Testis (tissue), 2 donors: Measurements from ENCODE around the gene DST.

Experiments used
- POLR2A ChIP-seq: fragments of 450-650 bp; IDR thresholded peaks from one replicate; pipeline ENCODE4 v1.6.1; 2017; ENCODE audit warnings: antibody characterized with exemption, mild to moderate bottlenecking, moderate library complexity
- TF ChIP-seq, protein P1 (sequence below), 3 experiments: fragments of 450-650 bp in 2 of 3; fragments of 200-600 bp in 1 of 3; sonication (generic) in 1 of 3; IDR thresholded peaks; one replicate each; pipeline ENCODE4 v1.5.1; 2016 to 2019; ENCODE audit warnings: antibody characterized with exemption in 3 of 3, mild to moderate bottlenecking in 2 of 3, moderate library complexity in 1 of 3

DNA sequence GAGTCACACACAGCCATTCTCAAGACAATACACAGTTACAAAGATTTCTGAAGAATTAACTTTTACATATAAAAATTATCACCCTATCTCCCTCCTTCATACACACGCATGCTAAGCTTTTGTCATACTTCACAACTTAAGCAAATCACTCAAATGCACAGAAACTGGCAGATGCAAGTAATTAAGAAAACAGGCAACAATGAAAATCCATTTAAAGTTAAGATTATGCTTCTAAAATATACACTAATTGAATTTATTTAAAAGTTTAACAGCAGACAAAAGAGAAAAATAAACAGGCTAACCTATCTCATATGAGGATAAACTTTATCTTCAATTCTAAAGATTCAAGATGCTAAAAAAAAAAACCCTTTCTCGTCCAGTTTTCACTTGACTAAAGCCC is 68.4 kb downstream of the DST start:
- TF ChIP-seq, protein P1, sequence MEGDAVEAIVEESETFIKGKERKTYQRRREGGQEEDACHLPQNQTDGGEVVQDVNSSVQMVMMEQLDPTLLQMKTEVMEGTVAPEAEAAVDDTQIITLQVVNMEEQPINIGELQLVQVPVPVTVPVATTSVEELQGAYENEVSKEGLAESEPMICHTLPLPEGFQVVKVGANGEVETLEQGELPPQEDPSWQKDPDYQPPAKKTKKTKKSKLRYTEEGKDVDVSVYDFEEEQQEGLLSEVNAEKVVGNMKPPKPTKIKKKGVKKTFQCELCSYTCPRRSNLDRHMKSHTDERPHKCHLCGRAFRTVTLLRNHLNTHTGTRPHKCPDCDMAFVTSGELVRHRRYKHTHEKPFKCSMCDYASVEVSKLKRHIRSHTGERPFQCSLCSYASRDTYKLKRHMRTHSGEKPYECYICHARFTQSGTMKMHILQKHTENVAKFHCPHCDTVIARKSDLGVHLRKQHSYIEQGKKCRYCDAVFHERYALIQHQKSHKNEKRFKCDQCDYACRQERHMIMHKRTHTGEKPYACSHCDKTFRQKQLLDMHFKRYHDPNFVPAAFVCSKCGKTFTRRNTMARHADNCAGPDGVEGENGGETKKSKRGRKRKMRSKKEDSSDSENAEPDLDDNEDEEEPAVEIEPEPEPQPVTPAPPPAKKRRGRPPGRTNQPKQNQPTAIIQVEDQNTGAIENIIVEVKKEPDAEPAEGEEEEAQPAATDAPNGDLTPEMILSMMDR (IDR thresholded peaks at IDR 0.05) = no peak
- no peak for TF ChIP-seq POLR2A
